ENCODE measurements around the gene TDRD3.

Gene TDRD3

GRCh38 chr13:60463787-60464186, 66.8 kb downstream of the TDRD3 start:
- no peak for DNase-seq

- DNase-seq, result no peak
Measured at GRCh38 chr13:60467098-60467497, 70.1 kb downstream of the TDRD3 start.

- no peak for DNase-seq
Measured at GRCh38 chr13:60479273-60479672, 82.3 kb downstream of the TDRD3 start.

GRCh38 chr13:60482012-60482411, 85.0 kb downstream of the TDRD3 start:
- DNase-seq, result no peak

GRCh38 chr13:60484865-60485264, 87.8 kb downstream of the TDRD3 start:
- no peak for DNase-seq

GRCh38 chr13:60491531-60491930, 94.5 kb downstream of the TDRD3 start:
- no peak for DNase-seq

GRCh38 chr13:60492187-60492586, 95.2 kb downstream of the TDRD3 start:
- DNase-seq, result no peak

GRCh38 chr13:60494296-60494695, 97.3 kb downstream of the TDRD3 start:
- DNase-seq, result no peak

- no peak for DNase-seq
Measured at GRCh38 chr13:60501236-60501635, 104.2 kb downstream of the TDRD3 start.

GRCh38 chr13:60509601-60510386, 112.8 kb downstream of the TDRD3 start:
- no peak for DNase-seq

GRCh38 chr13:60511637-60512036, 114.6 kb downstream of the TDRD3 start:
- no peak for DNase-seq

GRCh38 chr13:60514891-60515290, 117.9 kb downstream of the TDRD3 start:
- no peak for DNase-seq

GRCh38 chr13:60519496-60519895, 122.5 kb downstream of the TDRD3 start:
- no peak for DNase-seq

GRCh38 chr13:60520902-60521569, 124.0 kb downstream of the TDRD3 start:
- no peak for DNase-seq

GRCh38 chr13:60538566-60538965, 141.5 kb downstream of the TDRD3 start:
- no peak for DNase-seq

GRCh38 chr13:60540276-60540675, 143.3 kb downstream of the TDRD3 start:
- DNase-seq, result no peak

GRCh38 chr13:60562096-60562780, 165.2 kb downstream of the TDRD3 start:
- no peak for DNase-seq

- DNase-seq, result no peak
Measured at GRCh38 chr13:60571571-60571970, 174.6 kb downstream of the TDRD3 start.

- no peak for DNase-seq
Measured at GRCh38 chr13:60572003-60572798, 175.2 kb downstream of the TDRD3 start.

GRCh38 chr13:60572855-60573254, 175.8 kb downstream of the TDRD3 start:
- DNase-seq, result no peak

- DNase-seq, result no peak
Measured at GRCh38 chr13:60574735-60575134, 177.7 kb downstream of the TDRD3 start.

- no peak for DNase-seq
Measured at GRCh38 chr13:60575142-60575541, 178.1 kb downstream of the TDRD3 start.

- no peak for DNase-seq
Measured at GRCh38 chr13:60577761-60578160, 180.7 kb downstream of the TDRD3 start.

Measured in NCI-H1694 treated with DMSO at 0.1 percent for 48 hours (cell line).